HG02798 (cell line): ENCODE measurements around the gene SAG.

Experiments
- ATAC-seq: cut with Tn5 transposase; IDR thresholded peaks from one replicate; pipeline ENCODE4 v1.9.1; 2021; ENCODE audit warnings: mild to moderate bottlenecking; ENCODE audit not compliant: unreplicated experiment, poor library complexity

SAG gene

DNA sequence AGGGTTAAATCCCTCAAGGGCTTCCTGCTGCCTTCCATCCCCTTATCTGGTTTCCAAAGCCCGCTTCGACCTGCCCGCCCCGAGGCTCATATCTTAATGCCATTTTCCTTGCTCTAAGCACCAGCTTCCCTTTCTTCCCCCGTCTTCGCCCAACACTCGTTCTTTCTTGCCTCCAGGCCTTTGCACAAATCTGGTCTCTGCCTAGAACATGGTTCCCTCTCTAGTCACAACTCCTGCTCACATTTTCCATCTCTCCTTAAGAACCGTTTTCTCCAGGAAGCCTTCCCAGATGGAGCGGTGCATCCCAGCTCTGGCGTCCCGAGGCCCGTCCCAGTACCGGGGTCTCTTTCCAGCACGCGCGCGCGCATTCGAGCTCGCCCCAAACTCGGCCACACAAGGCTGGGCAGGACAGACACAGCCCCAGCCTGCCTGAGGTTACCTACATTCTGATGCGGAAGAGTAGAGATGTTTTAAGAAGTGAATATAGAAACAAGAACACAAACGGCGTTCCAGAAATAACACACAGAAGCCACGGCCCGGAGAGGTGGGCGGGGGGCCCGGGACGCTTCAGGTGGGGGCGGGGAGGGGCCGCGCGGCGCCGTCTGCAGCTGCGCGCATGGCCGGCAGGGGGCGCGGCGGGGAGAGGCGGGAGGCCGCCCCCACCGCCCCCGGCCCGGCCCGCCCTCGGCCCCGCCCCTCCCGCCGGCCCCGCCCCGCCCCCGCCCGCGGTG lies 46.3 kb downstream of the SAG start, which contains the start of gene DGKD:
TSS of gene DGKD (plus strand) at position 726 of the 731 bp plus-strand sequence. CDS start 25 bp downstream, outside the sequence.
- ATAC-seq: peak; percentile 68

DNA sequence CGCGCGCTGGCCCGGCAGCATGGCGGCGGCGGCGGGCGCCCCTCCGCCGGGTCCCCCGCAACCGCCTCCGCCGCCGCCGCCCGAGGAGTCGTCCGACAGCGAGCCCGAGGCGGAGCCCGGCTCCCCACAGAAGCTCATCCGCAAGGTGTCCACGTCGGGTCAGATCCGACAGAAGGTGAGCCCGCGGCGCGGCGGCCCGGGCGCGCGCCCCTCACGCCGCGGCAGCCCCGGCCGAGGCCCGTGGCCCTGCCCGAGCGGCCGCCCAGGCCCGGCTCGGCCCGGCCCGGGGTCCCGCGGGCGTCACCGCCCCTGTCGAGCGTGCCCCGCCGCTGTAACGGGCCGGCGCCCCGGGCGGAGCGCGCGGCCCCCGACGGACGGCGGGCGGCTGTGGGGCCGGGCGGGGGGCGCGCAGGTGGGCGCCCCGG lies 46.9 kb downstream of the SAG start:
- peak; percentile 32 for ATAC-seq

DNA sequence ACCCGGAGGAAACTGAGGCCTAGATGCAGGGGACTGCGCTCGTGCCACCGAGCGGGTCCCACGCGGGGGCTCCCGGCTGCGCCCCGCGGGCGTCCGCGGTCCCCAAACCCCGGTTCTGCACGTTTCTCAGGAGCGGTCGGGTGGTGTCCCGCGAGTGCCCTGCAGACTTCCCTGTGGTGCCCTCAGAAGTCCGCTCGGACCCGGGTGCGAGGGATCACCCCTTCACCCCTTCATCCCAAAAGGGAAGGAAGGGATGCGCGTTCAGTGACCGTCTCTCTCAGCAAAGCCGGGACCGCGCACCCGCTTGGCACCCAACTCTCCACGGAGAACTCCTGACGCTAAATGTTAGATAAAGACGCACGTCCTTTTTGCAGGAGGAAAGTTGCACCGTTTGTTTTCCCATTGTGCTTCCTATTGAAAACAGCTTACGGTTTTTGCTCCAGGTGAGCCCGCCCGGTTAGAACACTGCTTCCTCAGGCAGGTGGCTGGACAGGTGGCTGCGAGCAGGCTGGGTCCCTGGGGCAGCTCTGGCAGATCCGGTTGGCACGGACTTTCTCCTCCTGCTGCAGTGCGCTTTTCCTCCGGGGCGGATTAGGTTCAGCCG lies 47.5 kb downstream of the SAG start:
- ATAC-seq: peak; percentile 12

DNA sequence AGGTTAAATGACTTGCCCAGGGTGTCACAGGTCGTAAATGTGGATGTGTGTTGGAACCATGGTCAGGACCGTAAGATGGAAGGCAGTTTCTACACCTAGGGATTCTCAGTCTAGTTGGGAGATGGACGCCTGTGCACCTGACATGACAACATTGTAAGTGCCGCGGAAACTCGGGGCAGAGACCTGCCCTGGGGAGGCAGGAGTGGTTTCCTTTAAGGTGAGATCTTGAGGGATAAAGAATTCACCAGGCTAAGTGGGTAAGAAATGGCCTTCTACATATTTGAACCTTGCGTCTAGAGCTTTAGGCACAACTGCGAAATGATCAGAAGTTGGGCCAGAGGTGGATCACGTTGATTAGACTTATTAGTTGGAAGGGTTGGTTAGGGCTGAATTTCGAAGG lies 48.3 kb downstream of the SAG start:
- no peak for ATAC-seq

DNA sequence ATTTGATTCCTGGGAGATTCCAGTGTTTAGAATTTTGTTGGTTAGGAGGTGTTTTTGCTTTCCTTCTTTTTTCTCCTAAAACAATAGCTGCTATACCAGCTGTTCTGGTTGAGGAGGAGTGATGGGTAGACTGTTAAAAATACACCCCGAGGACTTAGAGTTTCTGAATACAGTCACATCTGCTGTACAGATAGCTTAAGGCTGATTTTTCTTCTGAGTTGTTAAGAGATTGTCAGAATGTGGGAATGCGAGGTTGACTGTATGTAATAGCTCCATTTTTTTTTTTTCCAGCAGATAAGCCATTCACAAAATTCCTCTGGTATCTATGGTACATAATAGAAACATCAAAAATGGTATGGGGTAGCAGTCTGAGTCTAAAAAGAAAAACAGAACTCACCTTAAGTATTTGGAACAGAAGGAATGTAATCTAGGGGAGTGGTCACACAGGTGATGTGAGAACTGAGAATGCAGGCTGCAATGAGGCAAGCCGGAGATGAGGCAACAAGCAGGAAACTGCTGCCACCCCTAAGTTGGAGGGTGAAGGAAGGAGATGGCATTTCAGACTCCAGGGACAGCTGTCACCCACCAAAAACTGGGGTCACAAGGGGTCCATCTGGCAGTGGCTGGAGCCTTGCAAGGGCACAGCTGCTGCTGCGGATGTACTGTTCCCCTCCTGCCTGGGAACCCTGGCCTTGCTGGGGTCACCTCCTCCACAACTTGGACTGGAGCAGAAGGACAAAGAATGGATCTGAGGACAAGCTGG lies 49.1 kb downstream of the SAG start:
- ATAC-seq: no peak

DNA sequence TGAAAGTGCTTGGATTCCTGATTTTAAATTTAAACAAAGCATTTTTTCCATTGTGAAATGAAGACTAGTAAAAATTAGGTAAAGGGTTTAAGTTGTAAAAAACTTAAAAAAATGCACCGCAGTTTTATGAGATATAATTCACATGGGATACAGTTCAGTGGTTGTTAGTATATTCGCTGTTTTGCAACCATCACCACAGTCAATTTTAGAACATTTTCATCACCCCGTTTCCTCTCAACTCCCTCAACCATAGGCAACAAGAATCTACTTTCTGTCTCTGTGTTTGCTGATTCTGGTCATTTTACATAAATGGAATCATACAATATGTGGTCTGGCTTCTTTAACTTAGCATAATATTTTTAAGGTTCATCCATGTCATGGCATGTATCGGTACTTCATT lies 50.7 kb downstream of the SAG start:
- ATAC-seq: no peak

DNA sequence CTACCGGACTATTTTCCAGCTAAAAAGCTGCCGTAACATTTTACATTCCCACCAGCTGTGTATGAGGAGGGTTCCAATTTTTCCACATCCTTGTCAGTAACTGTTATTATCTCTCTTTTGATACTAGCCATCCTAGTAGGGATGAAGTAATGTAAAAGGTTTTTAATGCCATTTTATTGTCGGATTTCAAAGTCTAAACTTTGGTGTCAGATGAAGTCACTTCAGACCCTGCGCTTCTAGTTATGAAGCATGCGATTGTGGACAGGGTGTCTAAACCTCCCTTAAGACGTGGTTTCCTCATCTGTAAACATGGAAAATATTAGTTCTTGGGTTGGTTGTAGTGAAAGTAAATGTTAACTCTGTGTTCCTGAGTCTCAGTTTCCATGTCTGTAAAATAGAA lies 51.3 kb downstream of the SAG start:
- no peak for ATAC-seq

DNA sequence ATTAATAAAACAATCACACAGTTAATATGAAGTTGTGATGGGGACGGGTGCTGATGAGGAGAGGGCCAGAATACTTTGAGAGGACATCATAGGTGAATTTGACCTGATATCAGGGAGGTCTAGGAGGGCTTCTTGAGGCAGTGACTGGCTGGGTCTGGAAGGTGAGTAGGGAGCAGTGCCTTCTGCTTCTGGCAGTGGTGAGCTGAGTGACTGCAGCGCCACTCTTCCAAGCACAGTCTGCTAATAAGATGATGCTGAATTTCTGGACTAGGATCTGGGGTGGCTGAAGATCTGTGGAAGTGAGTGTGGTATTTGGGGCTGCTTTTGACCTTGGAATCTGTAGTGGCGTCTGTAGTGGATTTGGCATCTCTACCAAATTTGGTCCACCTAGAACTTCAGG lies 52.2 kb downstream of the SAG start:
- ATAC-seq: no peak

DNA sequence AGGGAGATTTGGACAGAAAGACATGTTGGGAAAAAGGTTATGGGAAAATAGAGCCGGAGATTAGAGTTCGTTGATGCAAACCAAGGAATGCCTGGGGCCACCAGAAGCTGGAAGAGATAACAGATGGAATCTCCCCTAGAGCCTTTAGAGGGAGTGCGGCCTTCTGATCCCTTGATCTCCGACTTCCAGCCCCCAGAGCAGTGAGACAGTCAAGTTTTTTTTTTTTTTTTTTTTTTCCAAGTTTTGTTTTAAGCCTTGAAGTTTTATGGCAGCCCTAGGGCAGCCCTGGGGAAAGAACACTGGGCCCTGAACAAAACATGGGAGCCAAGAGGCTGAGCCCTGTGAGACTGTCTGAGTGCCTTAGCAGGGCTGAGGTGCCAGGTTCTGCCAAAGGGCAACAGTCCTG lies 53.2 kb downstream of the SAG start:
- ATAC-seq: no peak

DNA sequence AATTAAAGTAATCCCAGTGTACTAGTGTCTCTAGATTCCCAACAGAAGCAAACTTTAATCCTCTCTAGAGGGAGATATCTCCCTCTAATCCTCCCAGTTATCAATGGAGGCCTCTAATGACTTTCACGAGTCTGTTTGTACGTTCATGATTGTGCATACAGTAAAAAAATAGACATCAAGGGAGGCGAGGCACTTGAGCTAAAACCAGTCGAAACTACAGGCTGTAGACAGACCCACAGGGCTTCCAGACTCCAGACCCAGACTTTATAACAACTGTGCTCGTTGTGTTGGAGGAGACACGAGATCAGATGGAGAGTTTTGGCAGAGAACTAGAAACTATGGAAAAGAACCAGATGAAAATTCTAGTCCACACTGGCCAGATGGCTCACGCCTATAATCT lies 53.7 kb downstream of the SAG start:
- no peak for ATAC-seq

DNA sequence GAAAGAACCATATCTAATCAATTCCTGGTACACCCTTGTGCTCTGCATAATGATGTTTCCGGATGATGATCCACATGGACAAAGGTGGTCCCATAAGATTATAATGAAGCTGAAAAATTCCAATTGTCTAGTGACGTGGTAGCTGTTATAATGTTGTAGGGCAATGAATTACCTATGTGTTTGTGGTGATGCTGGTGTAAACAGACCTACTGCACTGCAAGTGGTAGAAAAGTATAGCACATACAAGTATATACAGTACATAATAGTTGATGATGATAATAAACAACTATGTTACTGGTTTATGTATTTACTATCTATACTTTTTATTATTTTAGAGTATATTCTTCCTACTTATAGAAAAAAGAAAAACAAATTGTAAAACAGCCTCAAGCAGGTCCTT lies 55.1 kb downstream of the SAG start:
- no peak for ATAC-seq

DNA sequence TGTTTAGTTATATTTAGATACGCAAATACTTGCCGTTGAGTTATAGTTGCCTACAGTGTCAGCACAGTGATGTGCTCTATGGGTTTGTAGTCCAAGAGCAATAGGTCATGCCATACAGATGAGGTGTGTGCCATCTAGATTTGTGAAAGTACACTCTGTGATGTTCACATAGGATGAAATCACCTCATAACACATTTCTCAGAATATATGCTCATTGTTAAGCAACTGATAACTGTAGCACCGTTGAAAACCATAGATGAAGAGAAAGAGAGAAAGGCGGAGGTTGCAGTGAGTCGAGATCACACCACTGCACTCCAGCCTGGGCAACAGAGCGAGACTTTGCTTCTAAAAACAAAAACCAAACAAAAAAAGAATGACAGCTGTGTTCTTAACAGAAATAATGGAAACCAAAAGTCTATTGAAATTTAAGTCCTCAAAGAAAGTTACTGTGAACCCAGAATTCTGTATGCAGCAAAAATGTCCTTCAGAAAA lies 56.2 kb downstream of the SAG start:
- ATAC-seq: no peak

DNA sequence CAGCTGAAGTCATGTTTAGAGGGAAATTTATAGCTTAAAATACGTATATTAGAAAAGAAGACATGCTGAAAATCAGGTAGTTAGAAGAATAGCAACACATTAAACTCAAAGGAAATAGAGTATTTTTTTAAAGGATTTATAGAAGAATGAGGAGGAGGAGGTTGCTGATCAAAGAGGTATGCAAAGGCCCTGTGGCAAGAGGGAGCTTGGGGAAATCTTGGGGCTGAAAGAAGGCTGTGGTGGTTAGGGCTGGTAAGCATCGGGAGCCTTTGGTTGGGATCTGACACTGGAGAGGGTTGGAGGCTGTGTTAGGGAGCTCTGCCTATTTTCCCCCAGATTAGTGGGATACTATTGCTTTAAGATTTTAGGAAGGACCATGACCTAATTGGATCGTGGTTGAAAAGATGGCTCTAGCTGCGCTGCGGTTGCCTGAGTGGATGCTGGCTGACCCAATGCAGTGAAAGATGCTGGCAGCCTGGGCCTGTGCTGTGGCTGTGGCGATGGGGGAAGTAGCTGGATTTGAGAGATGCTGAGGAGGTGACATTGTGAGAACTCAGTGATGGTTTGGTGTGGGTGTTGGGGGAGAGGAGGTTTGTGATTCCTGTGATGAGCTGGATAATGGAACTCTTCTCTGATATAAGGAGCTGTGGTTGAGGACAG lies 58.4 kb downstream of the SAG start:
- ATAC-seq: no peak

DNA sequence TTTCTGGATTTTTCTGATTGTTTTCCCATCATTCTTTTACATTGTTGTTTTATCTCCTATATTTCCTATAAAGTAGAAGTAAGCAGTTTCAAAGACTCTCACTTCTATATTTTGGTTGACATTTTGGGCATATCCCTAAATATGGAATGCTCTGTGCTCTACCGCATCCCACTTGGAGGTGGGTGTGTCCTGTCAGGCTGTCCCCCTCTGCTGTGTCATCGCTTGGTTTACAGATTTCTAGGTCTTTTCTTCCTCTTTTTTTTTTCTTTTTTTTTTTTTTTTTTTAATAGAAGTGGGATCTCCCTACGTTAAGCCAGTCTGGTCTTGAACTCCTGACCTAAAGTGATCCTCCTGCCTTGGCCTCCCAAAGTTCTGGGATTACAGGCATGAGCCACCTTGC lies 60.0 kb downstream of the SAG start:
- ATAC-seq: no peak

DNA sequence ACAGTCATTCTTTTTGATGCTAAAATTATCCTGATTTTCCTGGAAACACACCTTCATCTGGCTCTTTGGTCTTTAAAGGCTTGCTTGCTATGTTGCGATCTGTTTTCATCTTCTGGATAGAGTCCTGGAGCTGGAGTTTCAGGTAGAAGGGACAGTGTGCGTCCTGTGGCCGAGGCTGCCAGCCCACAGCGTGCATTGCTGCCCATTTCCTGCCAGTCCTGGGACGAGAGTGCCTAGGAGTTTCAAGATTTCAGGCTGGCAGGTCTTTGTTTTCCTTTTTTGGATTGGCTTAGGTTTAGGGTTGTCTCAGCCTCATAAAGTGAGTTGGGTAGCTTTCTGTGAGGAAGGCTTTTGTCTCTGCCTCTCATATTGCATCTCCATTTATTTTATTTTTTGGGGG lies 61.1 kb downstream of the SAG start:
- no peak for ATAC-seq

DNA sequence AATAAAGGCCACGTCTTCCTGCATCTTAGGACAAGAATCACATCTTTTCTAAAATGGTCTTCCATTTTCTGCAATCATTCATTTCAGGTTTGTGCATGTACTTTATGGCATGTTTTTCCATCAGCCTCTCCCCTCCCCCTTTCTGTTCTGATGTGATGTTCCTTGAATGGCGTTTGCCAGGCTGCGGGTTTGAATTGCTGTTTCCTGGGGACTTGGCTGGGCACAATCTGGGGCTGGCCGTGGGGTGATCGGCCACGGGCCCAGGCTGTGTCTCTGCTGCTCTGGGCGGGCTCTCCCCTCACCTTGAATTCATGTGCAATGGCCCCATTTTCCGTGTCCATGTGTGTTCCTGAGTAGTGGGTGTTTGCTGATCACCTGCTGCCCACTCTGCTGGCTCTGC lies 61.8 kb downstream of the SAG start:
- no peak for ATAC-seq

DNA sequence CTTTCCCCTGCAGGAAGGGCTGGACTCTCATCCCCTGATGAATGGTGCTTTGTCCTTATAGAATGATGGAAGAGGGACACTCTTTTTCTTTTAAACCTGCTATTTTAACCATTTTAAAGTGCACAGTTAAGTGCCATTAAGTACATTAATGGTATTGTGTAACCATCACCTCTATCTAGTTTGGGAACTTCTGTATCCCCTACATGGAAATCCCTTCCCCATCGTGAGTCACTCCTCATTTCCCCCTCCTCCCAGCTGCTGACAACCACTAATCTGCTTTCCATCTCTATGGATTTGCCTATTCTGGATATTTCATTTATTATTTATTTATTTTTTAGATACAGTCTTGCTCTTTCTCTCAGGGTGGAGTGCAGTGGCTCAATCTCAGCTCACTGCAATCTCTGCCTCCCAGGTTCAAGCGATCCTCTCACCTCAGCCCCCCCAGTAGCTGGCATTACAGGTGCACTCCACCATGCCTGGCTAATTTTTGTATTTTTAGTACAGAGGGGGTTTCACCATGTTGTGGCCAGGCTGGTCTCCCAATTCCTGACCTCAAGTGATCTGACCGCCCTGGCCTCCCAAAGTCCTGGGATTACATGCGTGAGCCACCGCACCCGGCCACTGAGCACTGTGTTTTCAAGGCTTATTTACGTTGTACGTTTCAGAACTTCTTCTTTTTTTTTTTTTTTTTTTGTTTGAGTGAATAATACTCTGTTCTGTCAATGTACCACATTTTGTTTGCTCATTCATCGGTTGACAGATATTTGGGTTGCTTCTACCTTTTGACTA lies 62.5 kb downstream of the SAG start:
- no peak for ATAC-seq

DNA sequence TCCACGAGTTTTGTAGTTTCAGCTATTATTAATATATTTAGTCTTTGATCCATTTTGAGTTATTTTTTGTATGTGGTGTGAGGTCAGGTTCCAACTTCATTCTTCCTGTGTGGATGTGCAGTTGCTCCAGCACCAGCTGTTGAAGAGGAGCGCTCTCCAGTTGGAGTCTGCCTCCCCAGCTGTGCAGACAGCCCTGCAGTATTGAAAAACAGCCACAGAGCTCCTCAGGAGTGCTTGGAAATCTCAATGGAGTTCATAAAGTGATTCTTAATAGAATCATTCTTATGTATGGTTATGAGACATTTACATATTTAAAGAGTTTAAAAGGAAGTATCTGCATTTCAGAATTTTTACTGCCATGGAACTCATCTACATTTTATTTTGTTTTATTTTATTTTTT lies 64.0 kb downstream of the SAG start:
- no peak for ATAC-seq

DNA sequence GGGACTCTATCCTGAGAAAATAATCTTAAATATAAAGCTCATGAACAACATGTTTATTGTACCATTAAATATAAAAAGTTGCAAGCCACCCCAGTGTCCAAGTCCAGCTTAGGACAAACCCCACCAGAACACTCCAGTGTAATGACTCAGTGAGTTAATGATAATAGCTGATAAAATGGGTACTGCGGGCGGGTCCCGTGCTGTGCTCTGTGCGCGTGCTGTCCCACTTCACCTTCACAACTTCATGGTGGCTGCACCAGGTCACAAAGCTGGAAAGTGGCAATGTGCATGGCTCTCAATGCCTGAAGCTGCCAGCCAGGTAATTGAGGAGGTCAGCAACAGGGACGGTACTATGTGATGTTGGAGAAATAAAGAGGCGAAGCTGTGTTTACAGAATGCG lies 65.2 kb downstream of the SAG start:
- ATAC-seq: no peak

DNA sequence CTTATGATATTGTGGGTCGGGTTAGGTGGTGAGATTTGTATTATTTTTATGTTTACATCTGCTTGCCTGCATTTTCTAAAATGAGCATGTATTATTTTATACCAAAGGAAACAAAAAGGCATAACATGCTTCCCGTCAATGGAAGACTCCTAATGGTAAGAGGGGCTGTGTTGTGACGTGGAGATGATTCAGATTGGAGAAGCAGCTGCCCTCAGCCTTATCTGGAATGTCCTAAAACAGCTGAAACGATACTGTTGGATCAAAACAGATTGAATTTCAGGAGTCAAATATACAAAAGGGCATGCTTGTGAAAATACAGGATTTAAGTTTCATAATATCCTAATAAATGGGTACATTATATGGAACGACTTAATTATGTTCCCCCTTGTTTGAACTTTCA lies 65.7 kb downstream of the SAG start:
- ATAC-seq: no peak
